GM23338 (cell line): Measurements from ENCODE around the gene WIPF3.

Source experiments
- CREB1 ChIP-seq: fragments of 250-450 bp; sonication (Bioruptor Pico); IDR thresholded peaks from 2 replicates; pipeline ENCODE4 v1.5.0; 2020; ENCODE audit warnings: low read depth, mild to moderate bottlenecking, moderate library complexity
- CTCF ChIP-seq, 2 experiments: fragments of 200-600 bp in 1 of 2; sonication (generic) in 1 of 2; conservative IDR thresholded peaks; 2 replicates each; pipeline versions ENCODE4 v1.5.1 to v1.6.1; 2016 to 2017; ENCODE audit warnings: antibody characterized with exemption in 2 of 2, low read depth in 2 of 2, mild to moderate bottlenecking in 2 of 2, moderate library complexity in 1 of 2
- EZH2 ChIP-seq: fragments of 200-600 bp; sonication (generic); IDR thresholded peaks from one replicate; pipeline ENCODE4 v1.8.0; 2017; ENCODE audit warnings: antibody characterized with exemption, mild to moderate bottlenecking, low read depth; ENCODE audit not compliant: unreplicated experiment
- EZH2phosphoT487 ChIP-seq: fragments of 200-600 bp; sonication (generic); IDR thresholded peaks from one replicate; pipeline ENCODE4 v1.8.1; 2018; ENCODE audit warnings: antibody characterized with exemption; ENCODE audit not compliant: unreplicated experiment
- POLR2AphosphoS5 ChIP-seq: IDR thresholded peaks from 2 replicates; pipeline ENCODE4 v1.6.1; 2016; ENCODE audit warnings: antibody characterized with exemption, low read depth
- REST ChIP-seq: IDR thresholded peaks from one replicate; pipeline ENCODE4 v1.6.1; 2018; ENCODE audit warnings: antibody characterized with exemption; ENCODE audit not compliant: unreplicated experiment
- ZNF114 ChIP-seq: fragments of 250-450 bp; sonication (Bioruptor Pico); IDR thresholded peaks from 2 replicates; pipeline ENCODE4 v1.5.0; 2020; ENCODE audit warnings: mild to moderate bottlenecking, moderate library complexity
- ZNF331 ChIP-seq: fragments of 250-450 bp; sonication (Bioruptor Pico); IDR thresholded peaks from 2 replicates; pipeline ENCODE4 v1.5.0; 2020; ENCODE audit warnings: low read depth, mild to moderate bottlenecking, moderate library complexity
- ZNF462 ChIP-seq: fragments of 250-450 bp; sonication (Bioruptor Pico); IDR thresholded peaks from 2 replicates; pipeline ENCODE4 v1.5.0; 2020; ENCODE audit warnings: mild to moderate bottlenecking, moderate library complexity

DNA sequence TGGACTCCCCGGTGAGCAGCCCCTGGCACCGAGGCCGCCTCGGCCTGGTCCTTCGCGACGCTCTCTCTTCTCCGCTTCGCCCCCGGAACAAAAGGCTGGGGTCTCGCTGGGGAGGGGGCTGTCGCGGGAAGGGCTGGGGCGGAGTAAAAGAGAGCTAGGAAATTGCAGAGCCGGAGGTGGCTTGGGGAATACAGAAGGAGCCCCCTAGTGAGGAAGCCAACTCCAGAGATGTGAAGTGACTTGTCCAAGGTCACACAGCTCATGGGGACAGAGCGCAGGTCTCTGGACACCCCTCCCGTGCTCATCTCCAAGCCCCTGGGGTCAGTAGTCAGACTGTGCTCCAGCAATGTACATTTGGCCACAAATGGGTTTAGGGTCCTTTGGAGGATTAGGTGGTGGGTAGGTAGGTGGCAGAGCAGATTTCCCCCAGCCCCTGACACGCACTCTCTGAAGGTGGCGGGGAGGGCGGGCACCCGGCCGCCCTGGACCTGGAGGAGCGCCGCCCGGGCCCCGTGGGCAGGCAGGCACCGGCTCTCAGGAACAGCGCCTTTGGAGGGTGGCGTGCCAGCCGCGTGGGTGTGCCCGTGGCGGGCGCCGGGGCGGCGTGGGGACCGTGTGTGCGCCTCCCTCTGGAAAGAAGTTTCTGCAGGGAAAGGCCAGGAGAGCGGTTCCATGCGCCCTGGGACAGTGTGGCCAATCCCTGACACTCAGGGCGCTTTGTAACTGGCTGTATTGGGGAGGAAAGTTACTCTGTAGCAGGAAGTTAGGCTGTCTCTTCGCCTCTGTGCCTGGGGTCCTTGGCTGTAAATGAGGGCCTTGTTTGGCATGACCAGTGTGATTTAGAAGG lies 910 bp downstream of the WIPF3 start:
- TF ChIP-seq CTCF (conservative IDR thresholded peaks at IDR 0.05; ENCODE audit: low read depth in 2 of 2) = no peak; a peak in 2 of 4 replicates
- no peak for TF ChIP-seq EZH2
- TF ChIP-seq REST = no peak
- TF ChIP-seq ZNF331 (CRISPR knock-in tag) = no peak
- TF ChIP-seq POLR2AphosphoS5 = no peak
- TF ChIP-seq EZH2phosphoT487 = no peak
- no peak for TF ChIP-seq CREB1 (CRISPR knock-in tag)
- TF ChIP-seq ZNF462 (CRISPR knock-in tag) = no peak
- TF ChIP-seq ZNF114 (CRISPR knock-in tag) = no peak
